ENCODE data around the gene MTUS2.

MTUS2 gene

GRCh38 chr13:29539856-29540255 lies 719.7 kb downstream of the MTUS2 start:
- H3K27ac ChIP-seq (ENCODE audit: low read depth, low read length): no peak overlapping the region
- no peaks in the 10 kb centered on the region for H3K9me3 ChIP-seq (ENCODE audit: insufficient read depth, low read length)
- TF ChIP-seq, protein P1, sequence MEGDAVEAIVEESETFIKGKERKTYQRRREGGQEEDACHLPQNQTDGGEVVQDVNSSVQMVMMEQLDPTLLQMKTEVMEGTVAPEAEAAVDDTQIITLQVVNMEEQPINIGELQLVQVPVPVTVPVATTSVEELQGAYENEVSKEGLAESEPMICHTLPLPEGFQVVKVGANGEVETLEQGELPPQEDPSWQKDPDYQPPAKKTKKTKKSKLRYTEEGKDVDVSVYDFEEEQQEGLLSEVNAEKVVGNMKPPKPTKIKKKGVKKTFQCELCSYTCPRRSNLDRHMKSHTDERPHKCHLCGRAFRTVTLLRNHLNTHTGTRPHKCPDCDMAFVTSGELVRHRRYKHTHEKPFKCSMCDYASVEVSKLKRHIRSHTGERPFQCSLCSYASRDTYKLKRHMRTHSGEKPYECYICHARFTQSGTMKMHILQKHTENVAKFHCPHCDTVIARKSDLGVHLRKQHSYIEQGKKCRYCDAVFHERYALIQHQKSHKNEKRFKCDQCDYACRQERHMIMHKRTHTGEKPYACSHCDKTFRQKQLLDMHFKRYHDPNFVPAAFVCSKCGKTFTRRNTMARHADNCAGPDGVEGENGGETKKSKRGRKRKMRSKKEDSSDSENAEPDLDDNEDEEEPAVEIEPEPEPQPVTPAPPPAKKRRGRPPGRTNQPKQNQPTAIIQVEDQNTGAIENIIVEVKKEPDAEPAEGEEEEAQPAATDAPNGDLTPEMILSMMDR (IDR thresholded peaks at IDR 0.05; ENCODE audit: insufficient read depth, low read length, poor library complexity, severe bottlenecking): no peak
- TF ChIP-seq EZH2phosphoT487 (conservative IDR thresholded peaks at IDR 0.05; ENCODE audit: low read length): no peak
- H3K4me2 ChIP-seq (ENCODE audit: low read depth, low read length, poor library complexity, severe bottlenecking): no peak overlapping the region
- peaks cover 13% of the 10 kb centered on the region; the same call in 1 of the 2 replicates for H3K36me3 ChIP-seq (ENCODE audit: low read length)
- 0 out of 2 replicates have a peak, but pooled peaks cover 17% of the 10 kb centered on the region for H4K20me1 ChIP-seq (ENCODE audit: low read depth, low read length)
- H3K27me3 ChIP-seq (ENCODE audit: low read length): no peaks in the 10 kb centered on the region
- no peak overlapping the region for H3K4me3 ChIP-seq (ENCODE audit: insufficient read depth, low read length, poor library complexity, severe bottlenecking)
- H3F3A ChIP-seq (ENCODE audit: insufficient read depth): 0 out of 2 replicates have a peak, but pooled peaks cover 3% of the 10 kb centered on the region
- H3K9ac ChIP-seq (ENCODE audit: low read length): no peak overlapping the region
- H3K79me2 ChIP-seq (ENCODE audit: insufficient read depth, low read length): peaks cover 87% of the 10 kb centered on the region
- H2AFZ ChIP-seq (ENCODE audit: low read depth, low read length, severe bottlenecking): no peak overlapping the region
- H3K9me2 ChIP-seq (replicated peaks; ENCODE audit: insufficient read depth, low read length): no peaks in the 10 kb centered on the region

- Histone ChIP-seq H3K4me3 (ENCODE audit: insufficient read depth, low read length, poor library complexity, severe bottlenecking) (no peak overlapping the region), H4K20me1 (ENCODE audit: low read depth, low read length) (peaks cover 19% of the 10 kb centered on the region; the same call in 1 of the 2 replicates), H3K9ac (ENCODE audit: low read length) (no peak overlapping the region), H2AFZ (ENCODE audit: low read depth, low read length, severe bottlenecking) (no peak overlapping the region), H3K79me2 (ENCODE audit: insufficient read depth, low read length) (peaks cover 92% of the 10 kb centered on the region), H3K27ac (ENCODE audit: low read depth, low read length) (no peak overlapping the region), H3F3A (ENCODE audit: insufficient read depth) (0 out of 2 replicates have a peak, but pooled peaks cover 3% of the 10 kb centered on the region), H3K27me3 (ENCODE audit: low read length) (no peaks in the 10 kb centered on the region), H3K36me3 (ENCODE audit: low read length) (peaks cover 8% of the 10 kb centered on the region; the same call in 1 of the 2 replicates), H3K9me2 (replicated peaks; ENCODE audit: insufficient read depth, low read length) (no peaks in the 10 kb centered on the region), H3K4me2 (ENCODE audit: low read depth, low read length, poor library complexity, severe bottlenecking) (no peak overlapping the region), H3K9me3 (ENCODE audit: insufficient read depth, low read length) (no peaks in the 10 kb centered on the region)
- TF ChIP-seq EZH2phosphoT487 (conservative IDR thresholded peaks at IDR 0.05; ENCODE audit: low read length): no peak
- TF ChIP-seq, protein P1 (IDR thresholded peaks at IDR 0.05; ENCODE audit: insufficient read depth, low read length, poor library complexity, severe bottlenecking): no peak
These were observed 720.2 kb downstream of the MTUS2 start for GRCh38 chr13:29540334-29540733.

- Histone ChIP-seq H3F3A (ENCODE audit: insufficient read depth) (0 out of 2 replicates have a peak, but pooled peaks cover 3% of the 10 kb centered on the region), H3K36me3 (ENCODE audit: low read length) (peaks cover 6% of the 10 kb centered on the region; the same call in 1 of the 2 replicates), H3K4me2 (ENCODE audit: low read depth, low read length, poor library complexity, severe bottlenecking) (no peak overlapping the region), H3K79me2 (ENCODE audit: insufficient read depth, low read length) (peaks cover 94% of the 10 kb centered on the region), H3K4me3 (ENCODE audit: insufficient read depth, low read length, poor library complexity, severe bottlenecking) (no peak overlapping the region), H3K9ac (ENCODE audit: low read length) (no peak overlapping the region), H4K20me1 (ENCODE audit: low read depth, low read length) (peaks cover 24% of the 10 kb centered on the region; the same call in 1 of the 2 replicates), H3K9me3 (ENCODE audit: insufficient read depth, low read length) (no peaks in the 10 kb centered on the region), H3K27ac (ENCODE audit: low read depth, low read length) (no peak overlapping the region), H2AFZ (ENCODE audit: low read depth, low read length, severe bottlenecking) (no peak overlapping the region), H3K27me3 (ENCODE audit: low read length) (no peaks in the 10 kb centered on the region), H3K9me2 (replicated peaks; ENCODE audit: insufficient read depth, low read length) (no peaks in the 10 kb centered on the region)
- TF ChIP-seq, protein P1 (IDR thresholded peaks at IDR 0.05; ENCODE audit: insufficient read depth, low read length, poor library complexity, severe bottlenecking): no peak
- TF ChIP-seq EZH2phosphoT487 (conservative IDR thresholded peaks at IDR 0.05; ENCODE audit: low read length): no peak
These were observed 720.7 kb downstream of the MTUS2 start for GRCh38 chr13:29540799-29541198.

Measured in SU-DHL-6 (cell line).